ENCODE results near the gene ZNF407.

GRCh38 chr18:74819433-74820059 lies 221.9 kb downstream of the ZNF407 start:
- TF ChIP-seq CTCF (IDR thresholded peaks at IDR 0.05; ENCODE audit: low read depth, low read length, poor library complexity, severe bottlenecking) (peak; percentile 87), EZH2phosphoT487 (IDR thresholded peaks at IDR 0.05; ENCODE audit: borderline replicate concordance, low read length) (no peak)
